GM12878 (cell line): Measurements from ENCODE around the gene PCDHGA3.
"Not testable (repeated sequence)": the region's sequence is repeated elsewhere in the genome, so short reads cannot be mapped to it uniquely, and the experiment has no call there.

Source experiments
- ATF2 ChIP-seq: IDR thresholded peaks from 2 replicates; pipeline ENCODE4 v1.6.1; 2012; ENCODE audit warnings: low read length, inconsistent platforms
- BHLHE40 ChIP-seq, 2 experiments: fragments of 450-650 bp in 1 of 2; IDR thresholded peaks; 2 replicates each; pipeline ENCODE4 v1.6.1; 2011 to 2017; ENCODE audit warnings: low read depth in 2 of 2, borderline replicate concordance in 1 of 2, improper control_type of control experiment in 1 of 2, low read length in 1 of 2, mild to moderate bottlenecking in 1 of 2
- CEBPB ChIP-seq, 2 experiments: fragments of 150-350 bp in 1 of 2; IDR thresholded peaks; 2 replicates each; pipeline ENCODE4 v1.6.1; 2012 to 2014; ENCODE audit warnings: low read depth in 2 of 2, low read length in 2 of 2, borderline replicate concordance in 1 of 2, inconsistent platforms in 1 of 2
- CHD2 ChIP-seq: IDR thresholded peaks from 2 replicates; pipeline ENCODE4 v1.6.1; 2011; ENCODE audit warnings: low read depth, low read length, improper control_type of control experiment, borderline replicate concordance
- CHD4 ChIP-seq: fragments of 200-600 bp; sonication (generic); IDR thresholded peaks from 2 replicates; pipeline ENCODE4 v1.6.1; 2016; ENCODE audit warnings: mild to moderate bottlenecking
- EP300 ChIP-seq, 2 experiments: fragments of 150-350 bp in 1 of 2; IDR thresholded peaks; 2 replicates each; pipeline ENCODE4 v1.6.1; 2011 to 2012; ENCODE audit warnings: low read depth in 2 of 2, low read length in 2 of 2, borderline replicate concordance in 1 of 2, improper control_type of control experiment in 1 of 2, inconsistent platforms in 1 of 2; ENCODE audit not compliant: control insufficient read depth in 1 of 2
- EZH2 ChIP-seq: IDR thresholded peaks from 2 replicates; pipeline ENCODE4 v1.6.1; 2012; ENCODE audit warnings: low read depth, mild to moderate bottlenecking, control low read depth, inconsistent platforms, low read length, borderline replicate concordance; ENCODE audit not compliant: control insufficient read depth
- MAX ChIP-seq: IDR thresholded peaks from 2 replicates; pipeline ENCODE4 v1.6.1; 2012; ENCODE audit warnings: low read depth, low read length, improper control_type of control experiment
- MTA3 ChIP-seq: IDR thresholded peaks from 2 replicates; pipeline ENCODE4 v1.6.1; 2012; ENCODE audit warnings: low read length, inconsistent platforms, borderline replicate concordance
- POLR2AphosphoS5 ChIP-seq: IDR thresholded peaks from 2 replicates; pipeline ENCODE4 v1.6.1; 2011; ENCODE audit warnings: mild to moderate bottlenecking, low read length, inconsistent platforms
- SIX5 ChIP-seq: IDR thresholded peaks from 2 replicates; pipeline ENCODE4 v1.6.1; 2011; ENCODE audit warnings: mild to moderate bottlenecking, low read depth, low read length, moderate library complexity; ENCODE audit not compliant: severe bottlenecking
- TF ChIP-seq, protein P1 (sequence below), 3 experiments: IDR thresholded peaks in 2 of 3; conservative IDR thresholded peaks in 1 of 3; 2 replicates each; pipeline ENCODE4 v1.5.1; 2011; ENCODE audit warnings: low read depth in 3 of 3, low read length in 3 of 3, mild to moderate bottlenecking in 3 of 3, control low read depth in 2 of 3, moderate library complexity in 2 of 3, inconsistent platforms in 1 of 3, mixed read lengths in 1 of 3; ENCODE audit not compliant: control insufficient read depth in 2 of 3, insufficient read depth in 1 of 3; ENCODE audit errors: extremely low read depth in 1 of 3

- TF ChIP-seq, protein P1, sequence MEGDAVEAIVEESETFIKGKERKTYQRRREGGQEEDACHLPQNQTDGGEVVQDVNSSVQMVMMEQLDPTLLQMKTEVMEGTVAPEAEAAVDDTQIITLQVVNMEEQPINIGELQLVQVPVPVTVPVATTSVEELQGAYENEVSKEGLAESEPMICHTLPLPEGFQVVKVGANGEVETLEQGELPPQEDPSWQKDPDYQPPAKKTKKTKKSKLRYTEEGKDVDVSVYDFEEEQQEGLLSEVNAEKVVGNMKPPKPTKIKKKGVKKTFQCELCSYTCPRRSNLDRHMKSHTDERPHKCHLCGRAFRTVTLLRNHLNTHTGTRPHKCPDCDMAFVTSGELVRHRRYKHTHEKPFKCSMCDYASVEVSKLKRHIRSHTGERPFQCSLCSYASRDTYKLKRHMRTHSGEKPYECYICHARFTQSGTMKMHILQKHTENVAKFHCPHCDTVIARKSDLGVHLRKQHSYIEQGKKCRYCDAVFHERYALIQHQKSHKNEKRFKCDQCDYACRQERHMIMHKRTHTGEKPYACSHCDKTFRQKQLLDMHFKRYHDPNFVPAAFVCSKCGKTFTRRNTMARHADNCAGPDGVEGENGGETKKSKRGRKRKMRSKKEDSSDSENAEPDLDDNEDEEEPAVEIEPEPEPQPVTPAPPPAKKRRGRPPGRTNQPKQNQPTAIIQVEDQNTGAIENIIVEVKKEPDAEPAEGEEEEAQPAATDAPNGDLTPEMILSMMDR (IDR thresholded peaks at IDR 0.05 in 2 of 3, conservative IDR thresholded peaks at IDR 0.05 in 1 of 3; ENCODE audit: control insufficient read depth in 2 of 3, extremely low read depth in 1 of 3, insufficient read depth in 1 of 3, low read depth in 3 of 3, low read length in 3 of 3), result not testable (repeated sequence)
- TF ChIP-seq SIX5; POLR2AphosphoS5; ATF2; CHD4; CEBPB (IDR thresholded peaks at IDR 0.05; ENCODE audit: borderline replicate concordance in 1 of 2, low read depth in 2 of 2, low read length in 2 of 2); EZH2; BHLHE40 (IDR thresholded peaks at IDR 0.05; ENCODE audit: borderline replicate concordance in 1 of 2, low read depth in 2 of 2, low read length in 1 of 2); MTA3; CHD2; EP300 (IDR thresholded peaks at IDR 0.05; ENCODE audit: borderline replicate concordance in 1 of 2, control insufficient read depth in 1 of 2, low read depth in 2 of 2, low read length in 2 of 2); MAX: not testable (repeated sequence)
Measured at GRCh38 chr5:141346017-141346416, 2.4 kb downstream of the PCDHGA3 start.
